Stimulated activated CD8-positive, alpha-beta memory T cell treated with anti-CD3 and anti-CD28 coated beads, Interleukin-4, amount 100 ng/mL, for 4 hours (primary cell): ENCODE results near the gene SNX14.
A peak's percentile ranks its signal among the peaks of the same experiment; 100 is the strongest.
"Not testable (repeated sequence)": the region's sequence is repeated elsewhere in the genome, so short reads cannot be mapped to it uniquely, and the experiment has no call there.

Experiments
- DNase-seq, 2 donors: peaks; one replicate each; pipeline ENCODE4 v3.0.0-alpha.2; 2020; ENCODE audit warnings: low read depth in 2 of 2, low spot score in 1 of 2

SNX14 gene, protein sequence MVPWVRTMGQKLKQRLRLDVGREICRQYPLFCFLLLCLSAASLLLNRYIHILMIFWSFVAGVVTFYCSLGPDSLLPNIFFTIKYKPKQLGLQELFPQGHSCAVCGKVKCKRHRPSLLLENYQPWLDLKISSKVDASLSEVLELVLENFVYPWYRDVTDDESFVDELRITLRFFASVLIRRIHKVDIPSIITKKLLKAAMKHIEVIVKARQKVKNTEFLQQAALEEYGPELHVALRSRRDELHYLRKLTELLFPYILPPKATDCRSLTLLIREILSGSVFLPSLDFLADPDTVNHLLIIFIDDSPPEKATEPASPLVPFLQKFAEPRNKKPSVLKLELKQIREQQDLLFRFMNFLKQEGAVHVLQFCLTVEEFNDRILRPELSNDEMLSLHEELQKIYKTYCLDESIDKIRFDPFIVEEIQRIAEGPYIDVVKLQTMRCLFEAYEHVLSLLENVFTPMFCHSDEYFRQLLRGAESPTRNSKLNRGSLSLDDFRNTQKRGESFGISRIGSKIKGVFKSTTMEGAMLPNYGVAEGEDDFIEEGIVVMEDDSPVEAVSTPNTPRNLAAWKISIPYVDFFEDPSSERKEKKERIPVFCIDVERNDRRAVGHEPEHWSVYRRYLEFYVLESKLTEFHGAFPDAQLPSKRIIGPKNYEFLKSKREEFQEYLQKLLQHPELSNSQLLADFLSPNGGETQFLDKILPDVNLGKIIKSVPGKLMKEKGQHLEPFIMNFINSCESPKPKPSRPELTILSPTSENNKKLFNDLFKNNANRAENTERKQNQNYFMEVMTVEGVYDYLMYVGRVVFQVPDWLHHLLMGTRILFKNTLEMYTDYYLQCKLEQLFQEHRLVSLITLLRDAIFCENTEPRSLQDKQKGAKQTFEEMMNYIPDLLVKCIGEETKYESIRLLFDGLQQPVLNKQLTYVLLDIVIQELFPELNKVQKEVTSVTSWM

DNA sequence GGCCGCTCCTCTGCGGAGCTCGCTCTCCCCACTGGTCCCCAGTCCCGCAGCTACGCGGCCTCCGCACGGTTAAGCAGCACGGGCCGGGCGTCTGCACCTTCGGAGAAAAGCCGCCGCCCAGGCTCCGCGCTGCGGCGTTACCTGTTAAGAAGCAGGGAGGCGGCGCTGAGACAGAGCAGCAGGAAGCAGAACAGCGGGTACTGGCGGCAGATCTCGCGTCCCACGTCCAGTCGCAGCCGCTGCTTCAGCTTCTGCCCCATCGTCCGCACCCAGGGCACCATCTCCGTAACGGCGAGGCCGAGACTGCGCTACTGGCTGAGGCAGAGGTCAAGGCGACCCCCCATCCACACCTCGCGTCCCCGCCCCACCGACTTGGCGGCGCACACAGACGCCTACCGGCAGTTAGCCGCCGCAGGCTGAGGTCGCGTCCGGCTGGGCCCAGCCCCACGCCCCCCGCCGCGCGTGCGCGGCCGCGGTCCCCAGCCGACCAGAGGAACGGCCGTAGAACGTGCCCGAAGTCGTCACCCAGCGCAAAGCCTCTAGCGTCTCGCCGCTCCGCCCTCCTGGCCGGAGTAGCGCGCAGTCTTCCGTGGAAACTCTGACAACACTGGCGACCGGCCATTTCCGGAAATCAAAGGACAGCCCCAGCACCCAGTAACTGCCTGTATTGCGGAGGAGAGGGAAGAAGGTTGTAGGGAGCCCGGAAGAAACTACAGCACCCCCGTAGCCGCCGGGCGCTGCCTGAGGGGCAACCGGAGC lies at the start of gene SNX14:
TSS of gene SNX14 (minus strand) at position 421 of the 759 bp plus-strand sequence. CDS start at position 281, 140 bp downstream.
- DNase-seq, result peak; percentile 46 to 61

GRCh38 chr6:85642774-85643536 lies 49.3 kb upstream of the SNX14 start, which contains the start of gene SYNCRIP:
TSS of gene SYNCRIP (minus strand) at chr6:85642886. CDS start at chr6:85641439, 1,447 bp downstream.
- DNase-seq, result peak; percentile 96 to 98

DNA sequence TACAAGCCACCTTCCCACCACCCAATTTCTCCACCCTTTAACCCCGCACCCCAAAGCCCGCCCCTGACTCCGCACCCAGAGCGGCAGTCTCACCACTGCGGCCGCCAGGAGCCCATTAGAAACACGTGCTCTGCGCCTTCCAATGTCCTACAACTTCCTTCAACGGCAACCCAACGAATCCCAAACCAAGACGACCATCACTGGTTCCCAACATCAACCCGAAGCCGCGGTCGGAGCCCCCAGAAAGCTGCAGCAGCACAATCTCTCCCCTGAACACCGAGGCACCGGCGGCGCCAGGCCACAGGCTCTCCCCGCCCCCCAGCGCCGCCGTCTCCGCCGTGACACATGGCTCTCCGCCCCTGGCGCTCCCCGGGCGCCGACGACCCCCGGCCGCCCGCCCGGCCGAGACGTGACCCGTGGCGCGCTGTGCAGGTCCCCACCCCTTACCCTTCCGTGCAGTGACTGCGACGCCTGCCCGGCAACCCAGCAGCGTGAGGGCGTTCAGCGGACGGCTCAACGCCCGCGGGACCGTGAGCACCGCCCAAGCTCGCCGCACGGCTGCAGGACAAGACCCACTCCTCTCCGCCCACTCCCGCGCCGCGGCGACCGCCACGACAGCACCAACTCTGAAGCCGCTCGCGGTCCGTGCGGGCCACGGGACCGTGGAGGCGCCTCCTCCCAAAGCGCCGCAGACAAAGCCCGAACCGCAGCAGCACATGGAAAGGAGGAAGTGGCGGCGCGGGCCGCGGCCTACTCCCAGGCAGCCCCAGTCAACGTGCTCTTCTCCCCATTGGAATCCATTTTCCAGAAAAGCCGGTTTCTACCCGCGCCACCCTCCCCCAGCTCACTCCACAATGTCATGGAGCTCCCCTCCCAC lies 48.5 kb upstream of the SNX14 start:
- peak; percentile 15 to 29 for DNase-seq

DNA sequence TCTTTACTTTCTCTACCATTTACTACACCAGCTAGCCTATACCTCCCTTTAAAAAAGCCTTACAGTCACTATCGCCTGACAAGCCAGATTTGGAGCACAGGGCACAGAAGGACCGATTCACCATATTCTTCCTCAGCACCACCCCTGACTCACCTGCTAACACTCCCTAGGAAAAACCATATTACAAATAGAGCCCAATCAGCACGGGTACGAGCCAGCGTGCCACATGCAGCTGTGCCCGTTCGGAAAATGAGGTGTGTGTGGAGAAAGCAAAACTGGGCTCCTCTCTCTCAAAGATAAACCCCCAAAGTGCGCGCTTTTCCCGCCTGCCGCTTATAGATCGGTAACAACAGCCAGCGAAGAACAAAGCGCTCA lies 47.9 kb upstream of the SNX14 start:
- DNase-seq, result peak; percentile 0 to 4

DNA sequence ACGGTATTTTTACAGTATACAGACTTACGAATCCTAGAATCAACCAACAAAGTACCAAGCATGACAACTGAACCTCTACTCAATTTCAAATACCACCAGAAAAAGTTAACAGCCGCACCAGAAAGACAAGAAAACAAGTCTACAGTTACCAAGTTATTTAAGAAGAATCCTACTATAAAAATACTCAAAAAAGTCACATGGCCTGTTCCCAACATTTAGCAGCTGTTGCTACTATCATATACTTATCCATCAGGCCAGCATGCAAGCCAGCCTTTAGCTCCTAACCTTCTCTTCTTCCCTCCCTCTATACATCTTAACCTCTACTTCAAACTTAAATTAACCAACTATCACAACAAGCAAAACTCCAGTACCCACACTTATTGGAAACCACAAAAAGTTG lies 47.2 kb upstream of the SNX14 start:
- DNase-seq, result no peak

- no peak for DNase-seq
These were observed 43.9 kb upstream of the SNX14 start for GRCh38 chr6:85637579-85637978.

DNA sequence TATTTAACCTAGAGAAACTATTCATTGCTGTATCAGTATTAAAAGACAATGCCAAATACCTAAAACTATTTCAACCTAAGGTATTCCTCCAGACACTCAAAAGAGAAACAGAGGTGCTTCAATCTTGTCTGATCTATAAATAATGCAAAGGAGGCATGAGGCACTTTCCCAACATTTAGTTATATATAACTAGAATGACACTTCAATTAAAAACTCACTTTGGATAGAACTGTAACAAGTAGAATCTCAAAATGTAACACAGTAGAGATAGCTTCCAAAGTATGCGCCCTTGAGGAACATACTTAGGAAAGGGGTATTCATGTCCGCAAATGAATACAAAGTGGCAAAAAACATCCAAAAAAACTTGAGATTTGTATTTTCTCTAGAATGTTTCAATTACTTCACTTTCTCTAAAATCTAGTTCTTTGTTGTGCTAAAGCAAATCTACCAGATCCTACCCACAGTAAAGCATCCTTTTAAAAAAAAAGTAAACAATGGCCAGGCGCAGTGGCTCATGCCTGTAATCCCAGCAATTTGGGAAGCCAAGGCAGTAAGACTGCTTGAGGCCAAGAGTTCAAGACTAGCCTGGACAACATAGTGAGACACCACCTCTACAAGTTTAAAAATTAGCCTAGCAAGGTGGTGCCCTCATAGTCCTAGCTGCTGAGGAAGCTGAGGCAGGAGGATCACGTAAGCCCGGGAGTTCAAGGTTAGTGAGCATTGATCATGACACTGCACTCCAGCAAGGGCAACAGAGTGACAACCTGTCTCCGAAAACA lies 38.7 kb upstream of the SNX14 start:
- DNase-seq, result no peak

GRCh38 chr6:85631117-85631516 lies 37.5 kb upstream of the SNX14 start:
- DNase-seq, result not testable (repeated sequence)

DNA sequence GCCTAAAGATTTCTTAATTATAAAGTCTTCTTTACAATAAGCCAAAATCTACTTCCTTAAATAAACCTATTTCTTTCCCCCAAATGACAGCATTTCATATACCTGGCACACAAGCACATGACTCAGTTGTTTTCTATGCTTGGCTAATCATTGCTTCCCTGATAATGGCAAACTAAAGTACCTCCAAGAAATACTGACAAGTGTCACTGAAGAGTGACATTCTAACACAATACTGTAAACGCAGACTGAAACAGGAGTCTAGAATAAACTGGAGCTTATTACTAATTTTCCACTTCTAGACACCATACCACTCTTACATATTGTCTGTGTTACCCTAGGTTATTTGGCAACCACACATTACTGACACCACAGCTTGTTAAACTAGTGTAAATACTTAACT lies 34.7 kb upstream of the SNX14 start:
- no peak for DNase-seq

DNA sequence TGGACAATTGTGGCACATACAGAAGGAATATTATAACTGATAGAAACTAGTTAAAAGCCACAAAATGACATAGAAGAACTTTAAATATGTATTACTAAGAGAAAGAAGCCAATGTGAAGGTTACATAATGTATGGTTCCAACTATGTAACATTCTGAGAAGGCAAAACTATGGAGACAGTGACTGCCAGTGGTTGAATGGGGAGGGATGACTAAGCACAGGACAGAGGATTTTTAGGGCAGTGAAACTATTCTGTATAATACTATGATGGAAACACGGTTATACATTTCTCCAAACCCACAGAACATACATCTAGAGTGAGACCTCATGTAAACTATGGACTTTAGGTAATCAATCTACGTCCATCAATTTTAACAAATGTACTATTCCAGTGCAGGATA lies 26.6 kb upstream of the SNX14 start:
- no peak for DNase-seq

- DNase-seq, result no peak
These were observed 21.1 kb upstream of the SNX14 start for GRCh38 chr6:85614780-85615179.

DNA sequence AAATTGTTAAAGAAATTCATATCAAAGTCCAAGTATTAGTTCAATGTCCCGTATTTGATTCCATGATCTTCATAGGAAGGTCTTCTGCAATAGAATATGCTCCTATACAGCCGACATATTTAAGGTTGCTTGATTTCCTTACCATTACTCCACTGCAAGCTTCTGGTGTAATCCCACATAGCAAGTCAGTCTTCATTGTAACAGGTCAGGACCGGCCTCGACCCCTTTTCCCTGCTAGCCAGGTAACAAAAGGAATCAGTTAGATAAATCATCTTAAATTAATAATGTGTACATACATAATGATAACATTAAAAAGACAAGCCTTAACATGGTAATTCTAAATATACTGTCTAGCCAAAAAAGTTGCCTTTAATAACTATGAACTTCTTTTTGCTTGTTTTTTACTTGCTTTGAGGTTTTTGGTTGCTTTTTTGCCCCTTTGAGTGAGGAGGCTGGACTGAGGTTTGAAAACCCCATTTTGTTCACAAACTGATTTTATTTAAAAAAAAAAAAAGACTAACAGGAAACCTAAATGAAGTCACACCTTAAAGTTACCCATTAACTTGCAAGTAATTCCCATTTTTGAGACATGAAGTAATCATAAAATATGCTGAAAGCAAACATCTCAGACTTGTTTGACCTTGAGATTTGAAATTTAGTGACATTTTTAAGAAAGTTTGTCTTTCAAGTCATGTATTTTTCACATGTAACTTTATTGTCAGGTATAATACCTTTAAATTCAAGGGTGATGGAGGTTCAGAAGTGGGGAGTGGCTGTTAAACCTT lies 19.2 kb upstream of the SNX14 start:
- DNase-seq, result no peak

DNA sequence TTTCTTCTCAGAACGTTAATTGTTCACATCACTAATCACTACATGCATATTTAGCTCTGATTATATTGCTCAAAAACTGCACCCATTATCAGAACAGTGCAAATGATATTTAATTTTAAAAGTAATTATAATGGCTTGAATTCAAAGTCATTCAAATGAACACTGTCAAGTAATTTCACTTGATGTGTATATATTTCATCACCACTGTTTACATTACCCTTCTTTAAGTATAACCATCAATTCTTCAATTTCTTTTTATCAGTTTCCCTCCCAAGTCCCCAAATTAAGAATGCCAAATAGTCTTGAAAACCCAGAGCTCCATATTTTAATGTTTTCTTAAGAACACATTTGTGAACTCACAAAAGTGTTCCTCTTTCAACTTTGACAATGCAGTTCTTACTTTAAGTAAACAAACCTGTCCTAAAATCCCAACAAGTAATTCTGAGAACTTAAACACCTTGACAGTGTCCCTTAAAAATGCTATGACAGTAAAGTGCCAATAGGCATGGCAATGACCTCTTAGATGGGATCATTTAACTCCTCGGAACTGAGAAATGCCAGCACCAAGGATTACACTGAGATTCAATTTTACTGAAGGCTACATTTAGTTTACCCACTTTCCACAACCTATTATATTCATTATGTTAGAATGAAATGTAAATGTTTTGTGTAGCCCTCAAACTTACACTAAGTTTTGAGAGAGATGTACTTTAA lies 16.7 kb upstream of the SNX14 start:
- no peak for DNase-seq

DNA sequence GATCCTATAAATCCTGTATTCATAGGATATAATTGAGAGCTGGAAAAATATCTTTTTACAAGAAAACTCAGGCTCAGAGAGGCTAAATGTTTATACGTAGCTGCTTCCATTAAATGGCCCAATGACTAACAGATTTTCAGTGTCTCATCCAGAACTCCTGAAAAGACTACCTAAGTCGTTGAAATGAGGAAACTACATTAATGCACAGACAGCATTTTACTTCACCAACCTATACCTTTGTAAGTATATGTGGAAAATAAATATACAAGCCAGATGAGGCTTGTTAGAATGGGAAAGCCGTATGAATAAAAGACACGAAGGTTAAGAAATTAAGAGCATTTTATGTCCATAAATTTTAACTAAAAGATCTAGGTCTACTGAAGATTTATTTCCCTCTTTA lies 8.4 kb upstream of the SNX14 start:
- DNase-seq, result no peak

- DNase-seq, result no peak
These were observed 7.2 kb upstream of the SNX14 start for GRCh38 chr6:85600713-85601313.

DNA sequence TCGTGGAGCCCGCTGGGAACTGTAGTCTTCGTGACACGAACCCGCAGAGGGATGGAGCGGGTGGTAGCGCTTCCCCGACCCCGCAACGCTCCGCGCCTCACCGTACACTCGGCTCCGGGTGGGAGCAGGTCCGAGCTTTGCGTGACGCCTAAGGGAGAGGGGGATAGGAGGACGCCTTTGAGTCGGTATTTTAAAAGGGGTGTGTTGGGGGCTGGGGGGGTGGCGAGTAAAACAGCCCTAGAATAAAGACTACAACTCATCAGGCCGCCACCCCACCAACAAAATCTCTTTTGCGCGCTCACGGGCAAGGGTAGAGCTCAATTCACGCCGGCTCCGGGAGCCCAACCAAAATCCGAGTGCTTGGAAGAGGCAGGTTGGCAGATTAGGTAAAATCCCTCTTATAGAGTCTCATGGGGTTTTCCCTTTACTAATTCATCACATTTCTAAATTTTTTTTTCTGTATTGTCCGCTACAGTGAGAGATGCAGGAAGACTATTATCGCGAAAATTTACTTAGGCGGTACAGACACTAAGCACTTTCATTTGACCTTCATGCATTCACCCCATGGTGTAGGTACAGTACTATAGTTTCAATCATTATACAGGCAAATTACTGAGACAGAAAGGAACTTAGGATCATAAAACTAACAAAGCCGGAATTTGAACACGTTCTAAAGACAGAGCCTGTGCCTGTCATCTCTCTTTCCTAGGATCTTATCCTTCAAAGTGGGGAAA lies 706 bp upstream of the SNX14 start:
- peak in 1 of 2 donors; percentile 16 for DNase-seq
